AG04450 (cell line): ENCODE measurements around the gene ABCD3. TPM values are rescaled to one million over a fixed set of nuclear protein-coding genes. Genes with fewer than 3 reads are reported as not detected.

Source experiments
- CTCF ChIA-PET: fragments of 300-600, 350-600 bp; formaldehyde crosslinking; extraction: SDS; loops from one replicate; lab custom pipeline; 2022; ENCODE audit warnings: antibody characterized with exemption, inconsistent platforms; lab: Charles Lee
- POLR2A ChIA-PET: fragments of 350-600 bp; formaldehyde crosslinking; extraction: SDS; loops from one replicate; lab custom pipeline; 2021; ENCODE audit warnings: antibody characterized with exemption, inconsistent platforms; lab: Yijun Ruan, JAX
- DNase-seq: peaks from one replicate; pipeline ENCODE4 v3.0.0-alpha.2; 2011; ENCODE audit warnings: low read depth, low spot score
- H3K27ac ChIP-seq: one replicate; pipeline ENCODE4 v1.5.1; 2012; ENCODE audit warnings: low read depth, low read length, control low read depth
- H3K27me3 ChIP-seq: one replicate; pipeline ENCODE4 v1.6.0; 2012; ENCODE audit warnings: low read length; ENCODE audit not compliant: control insufficient read depth, insufficient read depth
- H3K4me3 ChIP-seq: 2 replicates; pipeline ENCODE4 v1.5.1; 2011; ENCODE audit warnings: mild to moderate bottlenecking, low read depth, low read length, control low read depth
- H3K9me3 ChIP-seq: 2 replicates; pipeline ENCODE4 v1.5.1; 2012; ENCODE audit warnings: low read length; ENCODE audit not compliant: control insufficient read depth, insufficient read depth
- polyA plus RNA-seq: library from polyadenylated mRNA; depleted of rRNA; stranded (reverse); fragments of >200 nt; gene quantifications from 2 replicates; pipeline ENCODE4 v1.2.3, GENCODE V29; 2011
- TF ChIP-seq, protein P1 (sequence below): IDR thresholded peaks from 2 replicates; pipeline ENCODE4 v1.5.1; 2011; ENCODE audit warnings: low read depth, low read length, control low read depth, inconsistent platforms

The ABCD3 gene
- polyA plus RNA-seq, 1 experiment: 34.0 TPM

DNA sequence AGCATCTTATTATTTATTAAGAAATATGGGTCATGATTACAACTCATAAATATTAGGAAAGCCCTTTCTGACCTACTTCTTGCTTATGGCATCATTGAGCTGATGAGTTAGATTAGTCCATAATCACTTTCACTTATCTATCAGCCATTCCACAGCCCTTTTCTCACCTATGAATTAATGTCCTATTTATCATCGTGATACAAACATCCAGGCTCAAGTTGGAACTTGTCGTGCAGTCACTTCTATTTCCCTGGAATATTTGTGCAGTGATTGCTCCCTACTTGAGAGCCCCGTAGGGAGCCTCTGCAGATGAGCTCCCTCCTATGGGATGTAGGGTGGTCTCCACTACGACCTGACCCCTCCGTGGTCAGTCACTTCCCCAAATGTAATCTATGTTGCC, 131.5 kb downstream of the ABCD3 start:
- POLR2A ChIA-PET: interaction anchor here (0.5 kb wide), 1 partner anchor 570 kb away, joined by 6 read pairs; no protein-coding TSS in a partner anchor
- CTCF ChIA-PET: interaction anchor here (0.7 to 1.4 kb wide), 3 partner anchors 50 to 256 kb away, joined by 3 read pairs; no protein-coding TSS in a partner anchor

DNA sequence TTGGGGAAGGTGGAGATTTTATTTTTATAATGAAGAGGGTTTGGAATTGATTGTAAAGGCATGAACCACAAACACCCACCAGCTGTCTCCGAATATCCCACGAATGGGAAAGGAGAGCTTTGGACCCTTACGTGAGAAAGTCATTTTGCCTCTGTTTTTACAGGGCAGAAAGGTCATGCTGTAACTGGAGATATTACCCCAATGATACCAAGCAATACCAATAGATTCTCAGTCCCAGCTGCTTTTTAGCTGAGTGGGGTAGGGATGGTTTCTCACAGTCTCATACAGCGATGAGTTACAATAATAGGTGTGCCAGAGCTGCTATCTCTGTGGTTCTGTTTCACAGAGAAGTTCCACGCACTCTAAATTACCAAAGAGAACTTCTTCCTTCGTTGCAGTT, 132.2 kb downstream of the ABCD3 start:
- DNase-seq: no peak
- TF ChIP-seq, protein P1, sequence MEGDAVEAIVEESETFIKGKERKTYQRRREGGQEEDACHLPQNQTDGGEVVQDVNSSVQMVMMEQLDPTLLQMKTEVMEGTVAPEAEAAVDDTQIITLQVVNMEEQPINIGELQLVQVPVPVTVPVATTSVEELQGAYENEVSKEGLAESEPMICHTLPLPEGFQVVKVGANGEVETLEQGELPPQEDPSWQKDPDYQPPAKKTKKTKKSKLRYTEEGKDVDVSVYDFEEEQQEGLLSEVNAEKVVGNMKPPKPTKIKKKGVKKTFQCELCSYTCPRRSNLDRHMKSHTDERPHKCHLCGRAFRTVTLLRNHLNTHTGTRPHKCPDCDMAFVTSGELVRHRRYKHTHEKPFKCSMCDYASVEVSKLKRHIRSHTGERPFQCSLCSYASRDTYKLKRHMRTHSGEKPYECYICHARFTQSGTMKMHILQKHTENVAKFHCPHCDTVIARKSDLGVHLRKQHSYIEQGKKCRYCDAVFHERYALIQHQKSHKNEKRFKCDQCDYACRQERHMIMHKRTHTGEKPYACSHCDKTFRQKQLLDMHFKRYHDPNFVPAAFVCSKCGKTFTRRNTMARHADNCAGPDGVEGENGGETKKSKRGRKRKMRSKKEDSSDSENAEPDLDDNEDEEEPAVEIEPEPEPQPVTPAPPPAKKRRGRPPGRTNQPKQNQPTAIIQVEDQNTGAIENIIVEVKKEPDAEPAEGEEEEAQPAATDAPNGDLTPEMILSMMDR: no peak
- Histone ChIP-seq H3K27ac (no peak overlapping the region), H3K9me3 (no peaks in the 10 kb centered on the region), H3K4me3 (no peak overlapping the region), H3K27me3 (no peaks in the 10 kb centered on the region)
- CTCF ChIA-PET: interaction anchor here (0.8 kb wide), 1 partner anchor 493 kb away, joined by 3 read pairs; no protein-coding TSS in a partner anchor
- POLR2A ChIA-PET: no interaction called here

More for the DNA sequence above, 131.5 kb downstream of the ABCD3 start:
- Histone ChIP-seq H3K9me3 (no peaks in the 10 kb centered on the region), H3K27me3 (no peaks in the 10 kb centered on the region), H3K27ac (no peak overlapping the region), H3K4me3 (no peak overlapping the region)
- TF ChIP-seq, protein P1: no peak
- DNase-seq: no peak

DNA sequence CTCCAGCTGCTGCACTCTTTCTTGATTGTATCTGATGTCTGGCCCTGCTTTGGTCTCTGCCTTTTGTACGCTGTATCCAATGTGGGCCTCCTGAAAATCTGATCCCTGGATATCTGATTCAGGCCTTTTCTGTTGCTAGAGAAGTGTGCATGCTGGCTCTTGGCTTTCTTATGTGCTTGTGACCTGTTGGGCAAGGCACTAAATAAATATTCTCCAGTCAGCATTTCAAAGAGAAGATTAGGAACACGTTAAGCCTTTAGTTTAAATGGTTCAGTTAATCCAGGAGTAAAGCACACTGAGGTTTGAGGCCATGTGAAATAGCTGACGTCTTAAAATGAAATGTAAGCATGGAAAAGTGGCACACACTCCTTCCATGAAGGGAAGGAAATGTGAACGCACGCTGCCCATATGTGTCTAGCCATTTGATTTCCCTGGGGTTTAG, 132.6 kb downstream of the ABCD3 start:
- CTCF ChIA-PET: interaction anchor here (0.6 to 0.8 kb wide), 2 partner anchors 10 to 492 kb away, joined by 3 to 4 read pairs; no protein-coding TSS in a partner anchor
- TF ChIP-seq, protein P1: no peak
- Histone ChIP-seq H3K4me3 (no peak overlapping the region), H3K27ac (no peak overlapping the region), H3K9me3 (no peaks in the 10 kb centered on the region), H3K27me3 (no peaks in the 10 kb centered on the region)
- POLR2A ChIA-PET: interaction anchor here (1.1 kb wide), 1 partner anchor 9 kb away, joined by 3 read pairs; the partner anchor contains the start of gene F3
- no peak for DNase-seq

DNA sequence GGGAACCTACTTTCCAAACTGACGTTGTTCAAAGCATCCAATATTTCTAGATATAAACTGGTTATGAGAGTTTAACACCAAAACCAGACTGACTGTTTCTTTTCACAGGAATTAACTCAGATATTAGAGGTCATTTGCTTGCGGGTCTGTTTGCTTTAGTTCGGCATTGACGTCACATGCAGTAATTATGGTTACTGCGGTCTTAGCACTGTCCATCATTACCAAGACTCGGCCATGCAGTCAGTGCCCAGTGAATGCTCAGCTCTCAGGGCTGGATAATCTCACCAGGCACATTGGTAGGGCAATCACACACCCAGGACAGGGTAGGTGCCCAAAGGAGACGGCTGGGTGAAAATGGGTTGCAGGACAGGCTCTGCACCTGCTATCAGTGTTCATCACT, 133.3 kb downstream of the ABCD3 start:
- CTCF ChIA-PET: interaction anchor here (0.6 kb wide), 1 partner anchor 9 kb away, joined by 4 read pairs; no protein-coding TSS in a partner anchor
- no peak overlapping the region for H3K4me3 ChIP-seq
- no peak for DNase-seq
- H3K27me3 ChIP-seq: no peaks in the 10 kb centered on the region
- no peak overlapping the region for H3K27ac ChIP-seq
- TF ChIP-seq, protein P1: no peak
- POLR2A ChIA-PET: interaction anchor here (1.1 kb wide), 1 partner anchor 10 kb away, joined by 3 read pairs; the partner anchor contains the start of gene F3
- H3K9me3 ChIP-seq: no peaks in the 10 kb centered on the region

DNA sequence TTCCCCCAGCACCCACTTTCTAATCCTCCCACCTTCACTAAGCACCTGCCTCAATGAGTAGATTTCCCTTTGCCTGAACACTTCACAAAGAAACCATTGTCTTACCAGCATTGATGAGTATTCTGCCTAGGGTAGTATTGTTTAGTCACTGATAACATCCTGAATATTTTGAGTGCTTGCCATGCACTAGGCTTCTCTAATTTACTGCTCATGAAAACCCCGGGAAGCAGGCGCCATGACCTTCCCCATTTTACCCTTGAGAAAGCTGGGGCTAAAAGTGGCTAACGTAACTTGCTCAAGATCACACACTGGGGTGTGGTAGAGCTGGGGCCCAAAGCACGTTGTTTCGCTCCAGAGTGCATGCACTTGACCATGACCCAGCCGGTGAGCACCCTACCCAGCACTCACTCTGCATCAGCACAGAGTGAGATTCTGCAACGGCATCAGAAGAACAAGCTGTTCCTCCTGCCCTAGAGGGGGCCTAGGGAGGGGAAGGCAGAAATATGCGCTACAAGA, 133.9 kb downstream of the ABCD3 start:
- H3K4me3 ChIP-seq: no peak overlapping the region

More for the DNA sequence above, 133.9 kb downstream of the ABCD3 start:
- TF ChIP-seq, protein P1: no peak
- no peaks in the 10 kb centered on the region for H3K27me3 ChIP-seq
- no peak for DNase-seq
- CTCF ChIA-PET: interaction anchor here (0.7 kb wide), 1 partner anchor 10 kb away, joined by 4 read pairs; the partner anchor contains the start of gene F3
- no peak overlapping the region for H3K27ac ChIP-seq
- H3K9me3 ChIP-seq: no peaks in the 10 kb centered on the region
- POLR2A ChIA-PET: interaction anchor here (1.1 kb wide), 1 partner anchor 10 kb away, joined by 3 read pairs; the partner anchor contains the start of gene F3
